DOHH2 (cell line): ENCODE results near the gene PKN1.
"Not testable (repeated sequence)": the region's sequence is repeated elsewhere in the genome, so short reads cannot be mapped to it uniquely, and the experiment has no call there.

Source experiments
- H3F3A ChIP-seq: fragments of 200-600 bp; sonication (generic), shearing (Covaris generic); 2 replicates; pipeline ENCODE4 v1.6.0; 2016; ENCODE audit warnings: antibody characterized with exemption, mild to moderate bottlenecking; ENCODE audit not compliant: control insufficient read depth, insufficient read depth
- H3K27ac ChIP-seq: fragments of 200-600 bp; sonication (generic); 2 replicates; pipeline ENCODE4 v1.5.1; 2014; ENCODE audit warnings: low read depth, mild to moderate bottlenecking, low read length, moderate library complexity
- H3K27me3 ChIP-seq: fragments of 200-600 bp; sonication (generic); 2 replicates; pipeline ENCODE4 v1.6.1; 2014; ENCODE audit warnings: mild to moderate bottlenecking, low read length, mixed read lengths; ENCODE audit not compliant: control insufficient read depth
- H3K36me3 ChIP-seq: fragments of 200-600 bp; sonication (generic); 2 replicates; pipeline ENCODE4 v1.6.1; 2014; ENCODE audit warnings: mild to moderate bottlenecking, low read length, moderate library complexity, mixed read lengths; ENCODE audit not compliant: control insufficient read depth
- H3K4me1 ChIP-seq: fragments of 200-600 bp; sonication (generic); 2 replicates; pipeline ENCODE4 v1.6.1; 2014; ENCODE audit warnings: mild to moderate bottlenecking, low read length, mixed read lengths; ENCODE audit not compliant: control insufficient read depth
- H3K4me2 ChIP-seq: fragments of 200-600 bp; sonication (generic); 2 replicates; pipeline ENCODE4 v1.6.0; 2014; ENCODE audit warnings: mild to moderate bottlenecking, low read length, moderate library complexity
- H3K4me3 ChIP-seq: fragments of 200-600 bp; sonication (generic); 2 replicates; pipeline ENCODE4 v1.5.1; 2014; ENCODE audit warnings: mild to moderate bottlenecking, low read length, mixed read lengths
- H3K79me2 ChIP-seq: fragments of 200-600 bp; sonication (generic); 2 replicates; pipeline ENCODE4 v1.6.1; 2014; ENCODE audit warnings: mild to moderate bottlenecking, low read length, mixed read lengths; ENCODE audit not compliant: control insufficient read depth
- H3K9me2 ChIP-seq: fragments of 200-600 bp; sonication (generic); replicated peaks from 2 replicates; pipeline ENCODE4 v1.6.1; 2014; ENCODE audit warnings: mild to moderate bottlenecking, low read length, mixed read lengths; ENCODE audit not compliant: control insufficient read depth
- H3K9me3 ChIP-seq: fragments of 200-600 bp; sonication (generic); 2 replicates; pipeline ENCODE4 v1.6.1; 2014; ENCODE audit warnings: antibody characterized with exemption, low read length, mixed read lengths; ENCODE audit not compliant: control insufficient read depth, insufficient read depth
- H4K20me1 ChIP-seq: fragments of 200-600 bp; sonication (generic); 2 replicates; pipeline ENCODE4 v1.6.0; 2014; ENCODE audit warnings: low read depth, mild to moderate bottlenecking, antibody characterized with exemption, low read length, moderate library complexity; ENCODE audit not compliant: control insufficient read depth, insufficient read depth
- EZH2phosphoT487 ChIP-seq: fragments of 200-600 bp; sonication (generic); IDR thresholded peaks from 2 replicates; pipeline ENCODE4 v1.6.1; 2017; ENCODE audit warnings: borderline replicate concordance, mild to moderate bottlenecking, antibody characterized with exemption, low read length, moderate library complexity, mixed read lengths
- TF ChIP-seq, protein P1 (sequence below): fragments of 200-600 bp; sonication (generic); IDR thresholded peaks from one replicate; pipeline ENCODE4 v1.5.1; 2014; ENCODE audit warnings: antibody characterized with exemption, mild to moderate bottlenecking, low read depth, low read length; ENCODE audit not compliant: poor library complexity, severe bottlenecking

The PKN1 gene

DNA sequence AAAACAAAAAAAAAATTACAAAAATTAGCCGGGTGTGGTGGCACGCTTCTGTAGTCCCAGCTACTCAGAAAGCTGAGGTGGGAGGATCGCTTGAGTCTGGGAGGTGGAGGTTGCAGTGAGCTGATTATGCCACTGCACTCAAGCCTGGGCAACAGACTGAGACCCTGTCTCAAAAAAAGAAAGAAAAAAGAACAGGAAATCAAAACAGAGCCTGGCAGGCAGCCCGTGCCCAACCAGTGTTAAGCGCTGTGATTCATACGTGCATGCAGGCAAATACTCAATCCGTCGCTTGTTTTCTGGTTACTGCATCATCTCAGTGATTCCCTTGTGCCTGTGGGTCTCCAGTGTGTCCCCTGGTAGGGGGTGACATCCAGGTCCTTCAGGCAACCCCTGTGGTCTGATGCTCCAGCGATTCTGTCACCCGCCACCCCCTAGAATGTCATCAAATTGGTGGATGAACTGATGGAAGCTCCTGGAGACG is 32.1 kb upstream of the PKN1 start:
- H3K9me3 ChIP-seq = no peaks in the 10 kb centered on the region
- no peaks in the 10 kb centered on the region for H3K79me2 ChIP-seq
- H3K4me2 ChIP-seq = peak overlapping the region; percentile 73
- no peaks in the 10 kb centered on the region for H3K36me3 ChIP-seq
- H3K4me3 ChIP-seq = peak overlapping the region; percentile 50
- H3K4me1 ChIP-seq = peaks cover 38% of the 10 kb centered on the region
- no peaks in the 10 kb centered on the region for H4K20me1 ChIP-seq
- H3F3A ChIP-seq = no peaks in the 10 kb centered on the region; the same call in 1 of the 2 replicates
- TF ChIP-seq EZH2phosphoT487 = no peak
- TF ChIP-seq, protein P1, sequence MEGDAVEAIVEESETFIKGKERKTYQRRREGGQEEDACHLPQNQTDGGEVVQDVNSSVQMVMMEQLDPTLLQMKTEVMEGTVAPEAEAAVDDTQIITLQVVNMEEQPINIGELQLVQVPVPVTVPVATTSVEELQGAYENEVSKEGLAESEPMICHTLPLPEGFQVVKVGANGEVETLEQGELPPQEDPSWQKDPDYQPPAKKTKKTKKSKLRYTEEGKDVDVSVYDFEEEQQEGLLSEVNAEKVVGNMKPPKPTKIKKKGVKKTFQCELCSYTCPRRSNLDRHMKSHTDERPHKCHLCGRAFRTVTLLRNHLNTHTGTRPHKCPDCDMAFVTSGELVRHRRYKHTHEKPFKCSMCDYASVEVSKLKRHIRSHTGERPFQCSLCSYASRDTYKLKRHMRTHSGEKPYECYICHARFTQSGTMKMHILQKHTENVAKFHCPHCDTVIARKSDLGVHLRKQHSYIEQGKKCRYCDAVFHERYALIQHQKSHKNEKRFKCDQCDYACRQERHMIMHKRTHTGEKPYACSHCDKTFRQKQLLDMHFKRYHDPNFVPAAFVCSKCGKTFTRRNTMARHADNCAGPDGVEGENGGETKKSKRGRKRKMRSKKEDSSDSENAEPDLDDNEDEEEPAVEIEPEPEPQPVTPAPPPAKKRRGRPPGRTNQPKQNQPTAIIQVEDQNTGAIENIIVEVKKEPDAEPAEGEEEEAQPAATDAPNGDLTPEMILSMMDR = no peak
- no peaks in the 10 kb centered on the region for H3K9me2 ChIP-seq
- no peaks in the 10 kb centered on the region for H3K27me3 ChIP-seq
- H3K27ac ChIP-seq = peak overlapping the region; percentile 72

DNA sequence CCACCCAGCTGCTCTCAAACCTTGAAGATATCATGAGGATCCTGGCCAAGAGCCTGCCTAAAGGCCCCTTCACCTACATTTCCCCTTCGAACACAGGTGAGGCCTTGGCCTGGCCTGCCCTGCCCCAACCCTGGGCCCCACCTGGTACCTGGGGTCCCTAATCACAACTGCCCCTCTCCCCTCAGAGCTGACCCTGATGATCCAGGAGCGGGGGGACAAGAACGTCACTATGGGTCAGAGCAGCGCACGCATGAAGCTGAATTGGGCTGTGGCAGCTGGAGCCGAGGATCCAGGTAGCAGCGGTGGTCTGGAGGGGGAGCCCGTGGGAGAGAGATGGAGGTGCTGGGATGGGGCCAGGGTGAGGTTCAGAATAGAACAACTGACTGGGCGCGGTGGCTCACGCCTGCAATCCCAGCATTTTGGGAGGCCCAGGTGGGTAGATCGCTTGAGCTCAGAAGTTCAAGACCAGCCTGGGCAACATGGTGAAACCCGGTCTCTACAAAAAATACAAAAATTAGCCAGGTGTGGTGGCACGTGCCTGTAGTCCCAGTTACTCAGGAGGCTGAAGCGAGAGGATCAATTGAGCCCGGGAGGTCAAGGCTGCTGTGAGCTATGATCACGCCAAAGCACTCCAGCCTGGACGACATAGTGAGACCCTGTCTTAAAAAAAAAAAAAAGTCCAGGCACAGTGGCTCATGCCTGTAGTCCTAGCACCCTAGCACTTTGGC is 31.5 kb upstream of the PKN1 start:
- Histone ChIP-seq H3K9me3 (no peaks in the 10 kb centered on the region), H3K27ac (peak overlapping the region; percentile 72), H3K4me3 (peak overlapping the region; percentile 50), H3K36me3 (peaks cover 4% of the 10 kb centered on the region), H3K27me3 (no peaks in the 10 kb centered on the region), H3K4me1 (peaks cover 40% of the 10 kb centered on the region), H4K20me1 (no peaks in the 10 kb centered on the region), H3K4me2 (peak overlapping the region; percentile 73), H3F3A (peaks cover 4% of the 10 kb centered on the region), H3K9me2 (no peaks in the 10 kb centered on the region), H3K79me2 (no peaks in the 10 kb centered on the region)
- TF ChIP-seq EZH2phosphoT487 = no peak

DNA sequence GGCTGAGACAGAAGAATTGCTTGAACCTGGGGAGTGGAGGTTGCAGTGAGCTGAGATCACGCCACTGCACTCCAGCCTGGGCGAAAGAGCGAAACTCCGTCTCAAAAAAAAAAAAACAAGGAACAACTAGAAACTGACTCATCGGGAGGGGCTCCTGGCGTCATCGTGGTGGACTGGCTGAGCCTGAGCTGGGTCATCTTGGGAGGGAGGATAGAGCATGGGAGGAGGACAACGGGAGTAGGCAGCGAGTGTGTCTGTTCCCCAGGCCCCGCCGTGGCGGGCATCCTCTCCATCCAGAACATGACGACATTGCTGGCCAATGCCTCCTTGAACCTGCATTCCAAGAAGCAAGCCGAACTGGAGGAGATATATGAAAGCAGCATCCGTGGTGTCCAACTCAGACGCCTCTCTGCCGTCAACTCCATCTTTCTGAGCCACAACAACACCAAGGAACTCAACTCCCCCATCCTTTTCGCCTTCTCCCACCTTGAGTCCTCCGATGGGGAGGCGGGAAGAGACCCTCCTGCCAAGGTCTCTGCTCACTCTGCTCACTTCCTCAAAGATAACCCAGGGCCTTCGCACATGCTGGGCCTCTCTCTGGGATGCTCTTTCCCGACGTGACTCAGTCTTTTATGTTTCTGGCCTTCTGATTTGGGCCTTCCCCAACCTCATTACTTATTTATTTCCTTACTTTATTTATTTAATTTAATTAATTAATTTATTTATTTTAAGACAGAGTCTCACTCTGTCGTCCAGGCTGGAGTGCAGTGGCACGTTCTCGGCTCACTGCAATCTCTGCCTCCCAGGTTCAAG is 30.6 kb upstream of the PKN1 start:
- TF ChIP-seq, protein P1 = no peak
- no peak for TF ChIP-seq EZH2phosphoT487
- Histone ChIP-seq H3K27ac (no peak overlapping the region), H3K36me3 (peaks cover 13% of the 10 kb centered on the region)

DNA sequence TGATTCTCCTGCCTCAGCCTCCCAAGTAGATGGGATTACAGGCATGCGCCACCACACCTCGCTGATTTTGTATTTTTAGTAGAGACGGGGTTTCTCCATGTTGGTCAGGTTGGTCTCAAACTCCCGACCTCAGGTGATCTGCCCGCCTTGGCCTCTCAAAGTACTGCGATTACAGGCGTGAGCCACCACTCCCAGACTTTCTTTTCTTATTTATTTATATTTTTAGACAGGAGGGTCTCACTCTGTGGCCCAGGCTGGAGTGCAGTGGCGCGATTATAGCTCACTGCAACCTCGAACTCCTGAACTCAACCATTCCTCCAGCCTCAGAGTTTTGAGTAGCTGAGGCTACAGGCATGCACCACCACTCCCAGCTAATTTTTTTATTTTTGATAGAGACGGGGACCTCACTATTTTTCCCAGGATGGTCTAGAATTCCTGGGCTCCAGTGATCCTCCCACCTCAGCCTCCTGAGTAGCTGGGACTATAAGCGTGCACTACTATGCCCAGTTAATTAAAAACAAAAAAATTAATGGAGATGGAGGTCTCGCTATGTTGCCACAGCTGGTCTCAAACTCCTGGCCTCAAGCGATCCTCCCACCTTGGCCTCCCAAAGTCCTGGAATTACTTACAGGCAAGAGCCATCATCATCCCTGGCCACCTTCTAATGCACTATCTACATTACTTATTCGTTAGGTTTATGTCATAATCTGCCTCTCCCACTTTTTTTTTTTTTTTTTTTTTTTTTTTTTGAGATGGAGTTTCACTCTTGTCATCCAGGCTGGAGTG is 29.8 kb upstream of the PKN1 start:
- H3K79me2 ChIP-seq, H3K4me2 ChIP-seq, H4K20me1 ChIP-seq, H3K9me2 ChIP-seq, H3K27ac ChIP-seq, H3K4me3 ChIP-seq, H3K27me3 ChIP-seq, H3K9me3 ChIP-seq: not testable (repeated sequence)
- Histone ChIP-seq H3K36me3 (peaks cover 21% of the 10 kb centered on the region), H3F3A (peaks cover 19% of the 10 kb centered on the region), H3K4me1 (peaks cover 40% of the 10 kb centered on the region)

More for the DNA sequence above, 30.6 kb upstream of the PKN1 start:
- Histone ChIP-seq H3K27me3 (no peaks in the 10 kb centered on the region), H3K9me2 (no peaks in the 10 kb centered on the region), H3F3A (peaks cover 12% of the 10 kb centered on the region), H4K20me1 (no peaks in the 10 kb centered on the region), H3K79me2 (no peaks in the 10 kb centered on the region), H3K9me3 (no peaks in the 10 kb centered on the region), H3K4me1 (peaks cover 40% of the 10 kb centered on the region), H3K4me2 (no peak overlapping the region), H3K4me3 (no peak overlapping the region)
